Naive thymus-derived CD4-positive, alpha-beta T cell (primary cell): ENCODE data around the gene CDK14. TPM values are rescaled to one million over a fixed set of nuclear protein-coding genes. Genes with fewer than 3 reads are reported as not detected.
"Not testable (repeated sequence)": the region's sequence is repeated elsewhere in the genome, so short reads cannot be mapped to it uniquely, and the experiment has no call there.

Experiments
- ATAC-seq: fragments of 150-1000 bp; cut with Tn5 transposase; 2 replicates; pipeline ENCODE4 v1.10.0; 2021; ENCODE audit warnings: mild to moderate bottlenecking, moderate library complexity
- CTCF ChIA-PET: fragments of 350-600 bp; sonication (Branson Sonifier 250); formaldehyde crosslinking; loops from one replicate; lab custom pipeline; 2021; ENCODE audit warnings: antibody characterized with exemption; lab: Charles Lee
- POLR2A ChIA-PET: fragments of 350-600 bp; sonication (Branson Sonifier 250); formaldehyde crosslinking; loops from one replicate; lab custom pipeline; 2021; ENCODE audit warnings: antibody characterized with exemption, inconsistent platforms; lab: Charles Lee
- DNase-seq, 9 donors: peaks; one replicate each; pipeline versions ENCODE4 v3.0.0 to v3.0.0-alpha.2; 2020 to 2022; ENCODE audit warnings: mixed read lengths in 1 of 9
- H3K27ac ChIP-seq: one replicate; pipeline ENCODE4 v1.7.0; 2013; ENCODE audit warnings: mild to moderate bottlenecking, low read depth, low read length, moderate library complexity
- H3K27me3 ChIP-seq, 2 donors: one replicate each; pipeline ENCODE4 v1.7.0; 2013; ENCODE audit warnings: low read length in 2 of 2, mild to moderate bottlenecking in 2 of 2, moderate library complexity in 2 of 2; ENCODE audit not compliant: control insufficient read depth in 2 of 2, insufficient read depth in 2 of 2
- H3K36me3 ChIP-seq, 3 experiments: 1 replicate in 2 of 3; 2 replicates in 1 of 3; pipeline ENCODE4 v1.7.0; 2013; ENCODE audit warnings: low read length in 3 of 3, mild to moderate bottlenecking in 3 of 3, moderate library complexity in 1 of 3; ENCODE audit not compliant: insufficient read depth in 3 of 3, control insufficient read depth in 2 of 3
- H3K4me1 ChIP-seq, 2 donors: one replicate each; pipeline ENCODE4 v1.7.0; 2013; ENCODE audit warnings: low read length in 2 of 2, mild to moderate bottlenecking in 2 of 2, moderate library complexity in 1 of 2; ENCODE audit not compliant: control insufficient read depth in 2 of 2, insufficient read depth in 2 of 2
- H3K4me3 ChIP-seq: 2 replicates; pipeline ENCODE4 v1.7.0; 2013; ENCODE audit warnings: mild to moderate bottlenecking, low read length
- H3K9me3 ChIP-seq, 3 experiments: 1 replicate in 2 of 3; 2 replicates in 1 of 3; pipeline ENCODE4 v1.7.0; 2013; ENCODE audit warnings: low read length in 3 of 3; ENCODE audit not compliant: control insufficient read depth in 2 of 3
- H3K27ac Mint-ChIP-seq, 9 donors: one replicate each; pipeline ENCODE4 v1.8.0; 2020 to 2022; ENCODE audit warnings: mixed read lengths in 9 of 9, mild to moderate bottlenecking in 8 of 9, moderate library complexity in 5 of 9, inconsistent platforms in 2 of 9
- H3K27me3 Mint-ChIP-seq, 5 donors: one replicate each; pipeline ENCODE4 v1.8.0; 2021 to 2022; ENCODE audit warnings: mixed read lengths in 5 of 5, mild to moderate bottlenecking in 1 of 5
- H3K36me3 Mint-ChIP-seq, 5 donors: one replicate each; pipeline ENCODE4 v1.8.0; 2020 to 2022; ENCODE audit warnings: mixed read lengths in 5 of 5, mild to moderate bottlenecking in 3 of 5, inconsistent platforms in 1 of 5
- H3K4me1 Mint-ChIP-seq, 7 donors: one replicate each; pipeline ENCODE4 v1.8.0; 2020 to 2022; ENCODE audit warnings: mixed read lengths in 7 of 7, mild to moderate bottlenecking in 3 of 7, inconsistent platforms in 1 of 7
- H3K4me3 Mint-ChIP-seq, 10 donors: one replicate each; pipeline ENCODE4 v1.8.0; 2020 to 2022; ENCODE audit warnings: mild to moderate bottlenecking in 10 of 10, mixed read lengths in 10 of 10, moderate library complexity in 6 of 10, inconsistent platforms in 2 of 10
- H3K9me3 Mint-ChIP-seq, 11 donors: one replicate each; pipeline ENCODE4 v1.8.0; 2020 to 2022; ENCODE audit warnings: mixed read lengths in 11 of 11, mild to moderate bottlenecking in 4 of 11, inconsistent platforms in 1 of 11, moderate library complexity in 1 of 11
- intact Hi-C, 2 donors: fragments of 100-400 bp; cut with micrococcal nuclease; formaldehyde crosslinking; loops; one replicate each; pipeline ENCODE4 v1.15.1; 2023
- polyA plus RNA-seq, 2 donors: library from polyadenylated mRNA; unstranded; fragments of 300-500 nt; fragmentation: Illumina TruSeq; gene quantifications; one replicate each; pipeline ENCODE4 v1.2.3, GENCODE V29; 2021
- total RNA-seq, 6 experiments: library from RNA in 5 of 6; stranded (reverse) in 5 of 6; gene quantifications; 1 replicate in 5 of 6; 2 replicates in 1 of 6; pipeline ENCODE4 v1.2.3 and lab custom pipeline; 2021 to 2026

Gene CDK14
- total and polyA plus RNA-seq, 7 experiments from 2014 or later: 0.05 to 9.9 (median 0.72) TPM; not detected in 1

DNA sequence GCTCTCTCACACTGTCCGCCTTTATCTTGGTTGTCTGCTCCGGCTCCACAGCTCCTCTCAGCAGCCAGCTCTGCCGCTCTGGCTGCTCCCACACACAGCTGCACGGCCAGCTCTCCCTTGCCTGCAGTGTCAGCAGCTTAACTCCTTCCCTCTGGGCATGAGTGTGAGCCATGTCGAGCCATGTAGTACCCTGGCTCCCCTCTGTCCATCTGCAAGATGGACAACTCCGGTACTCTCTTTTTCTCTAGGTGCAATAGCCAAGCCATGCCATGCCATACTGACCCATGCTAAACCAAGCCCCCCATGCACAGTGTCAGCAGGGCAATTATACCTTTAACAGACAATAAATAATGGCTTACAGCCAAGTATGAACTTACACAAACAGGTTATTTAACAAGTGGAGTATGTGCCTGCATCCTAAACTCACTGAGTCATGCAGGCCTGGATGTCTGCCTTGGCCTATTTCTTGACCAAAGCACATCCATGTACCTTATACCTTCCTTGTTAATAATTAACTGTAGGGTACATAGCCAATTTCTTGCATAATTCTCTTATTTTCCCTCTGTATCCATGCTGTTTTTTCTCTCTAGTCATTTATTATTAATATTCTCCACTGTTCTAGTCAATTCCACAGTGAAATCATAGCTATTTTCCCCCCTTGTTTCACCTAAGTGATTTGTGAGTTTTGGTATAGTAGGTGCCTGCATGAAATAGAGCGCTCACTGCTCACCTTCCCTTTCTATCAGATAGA is 170.9 kb downstream of the CDK14 start:
- ChIA-PET POLR2A (no interaction called here), CTCF (no interaction called here)
- intact Hi-C loops: no loop called here
- Mint-ChIP-seq H3K4me3 (no peak overlapping the region), H3K27me3 (no peaks in the 10 kb centered on the region), H3K27ac (no peak overlapping the region), H3K4me1 (no peaks in the 10 kb centered on the region), H3K36me3 (no peaks in the 10 kb centered on the region), H3K9me3 (peaks cover 0 to 11% (median 2%) of the 10 kb centered on the region in 11 donors)
- Histone ChIP-seq H3K4me3 (no peak overlapping the region), H3K27me3 (no peaks in the 10 kb centered on the region), H3K27ac (no peak overlapping the region), H3K9me3 (no peaks in the 10 kb centered on the region), H3K36me3 (no peaks in the 10 kb centered on the region), H3K4me1 (no peaks in the 10 kb centered on the region)
- no peak for ATAC-seq
- DNase-seq: no peak

- Mint-ChIP-seq H3K4me3 (no peak overlapping the region), H3K27ac (no peak overlapping the region), H3K4me1 (no peaks in the 10 kb centered on the region), H3K27me3 (no peaks in the 10 kb centered on the region), H3K36me3 (no peaks in the 10 kb centered on the region), H3K9me3 (peaks cover 0 to 11% (median 4%) of the 10 kb centered on the region in 11 donors)
- Histone ChIP-seq H3K4me1 (no peaks in the 10 kb centered on the region), H3K36me3 (no peaks in the 10 kb centered on the region), H3K27me3 (no peaks in the 10 kb centered on the region), H3K27ac (no peak overlapping the region), H3K4me3 (no peak overlapping the region), H3K9me3 (no peaks in the 10 kb centered on the region)
- POLR2A ChIA-PET: no interaction called here
- no peak for ATAC-seq
- CTCF ChIA-PET: no interaction called here
- intact Hi-C loops: no loop called here
- no peak for DNase-seq
These were observed 172.2 kb downstream of the CDK14 start for GRCh38 chr7:90768301-90768700.

DNA sequence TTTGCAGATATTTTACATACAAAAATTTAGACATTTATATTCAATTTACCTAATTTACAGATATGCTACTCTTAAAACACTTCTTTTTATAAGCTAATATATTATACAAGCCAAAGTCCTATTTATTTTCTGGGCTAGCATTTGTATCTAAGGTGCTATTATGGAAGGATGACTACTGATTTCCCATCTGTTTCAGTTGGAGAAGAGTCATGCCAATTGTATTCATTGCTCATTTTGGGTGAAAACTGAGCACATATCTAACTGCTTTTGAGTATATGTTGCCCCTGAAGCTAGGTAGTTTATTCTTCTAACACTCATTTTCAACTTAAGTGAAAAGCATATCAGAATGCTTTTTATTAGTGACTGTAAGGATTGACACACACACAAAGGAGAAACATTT is 172.9 kb downstream of the CDK14 start:
- Histone ChIP-seq H3K27ac (no peak overlapping the region), H3K4me3 (no peak overlapping the region), H3K9me3 (no peaks in the 10 kb centered on the region), H3K27me3 (no peaks in the 10 kb centered on the region), H3K36me3 (no peaks in the 10 kb centered on the region), H3K4me1 (no peaks in the 10 kb centered on the region)
- intact Hi-C loops: no loop called here
- ChIA-PET CTCF (no interaction called here), POLR2A (no interaction called here)
- Mint-ChIP-seq H3K4me1 (no peaks in the 10 kb centered on the region), H3K27ac (no peak overlapping the region), H3K9me3 (peaks cover 0 to 11% (median 4%) of the 10 kb centered on the region in 11 donors), H3K36me3 (no peaks in the 10 kb centered on the region), H3K27me3 (no peaks in the 10 kb centered on the region), H3K4me3 (no peak overlapping the region)
- ATAC-seq (no peak), DNase-seq (no peak)

- H3K27me3 ChIP-seq, H3K4me1 Mint-ChIP-seq, intact Hi-C loops, H3K27ac ChIP-seq, POLR2A ChIA-PET, H3K27me3 Mint-ChIP-seq, DNase-seq, H3K4me3 ChIP-seq, H3K36me3 Mint-ChIP-seq, H3K9me3 ChIP-seq, ATAC-seq, CTCF ChIA-PET, H3K27ac Mint-ChIP-seq, H3K36me3 ChIP-seq, H3K4me3 Mint-ChIP-seq, H3K4me1 ChIP-seq: not testable (repeated sequence)
- H3K9me3 Mint-ChIP-seq: peaks cover 0 to 11% (median 4%) of the 10 kb centered on the region in 11 donors
These were observed 173.4 kb downstream of the CDK14 start for GRCh38 chr7:90769566-90769965.

GRCh38 chr7:90771281-90771680 is 175.2 kb downstream of the CDK14 start:
- Histone ChIP-seq H3K4me3 (no peak overlapping the region), H3K9me3 (no peaks in the 10 kb centered on the region), H3K36me3 (no peaks in the 10 kb centered on the region), H3K27me3 (no peaks in the 10 kb centered on the region), H3K4me1 (no peaks in the 10 kb centered on the region), H3K27ac (no peak overlapping the region)
- ATAC-seq: no peak
- Mint-ChIP-seq H3K4me3 (no peak overlapping the region), H3K27me3 (no peaks in the 10 kb centered on the region), H3K9me3 (peaks cover 0 to 11% (median 4%) of the 10 kb centered on the region in 11 donors), H3K27ac (no peak overlapping the region), H3K36me3 (no peaks in the 10 kb centered on the region), H3K4me1 (no peaks in the 10 kb centered on the region)
- CTCF ChIA-PET: interaction anchor here (0.7 kb wide), 1 partner anchor 11 kb away, joined by 4 read pairs; no protein-coding TSS in a partner anchor
- intact Hi-C loops: no loop called here
- POLR2A ChIA-PET: no interaction called here
- DNase-seq: no peak

- intact Hi-C loops: no loop called here
- CTCF ChIA-PET: no interaction called here
- H3K36me3 ChIP-seq: no peaks in the 10 kb centered on the region
- no peak for DNase-seq
- Mint-ChIP-seq H3K36me3 (no peaks in the 10 kb centered on the region), H3K27me3 (no peaks in the 10 kb centered on the region), H3K9me3 (peaks cover 0 to 11% (median 4%) of the 10 kb centered on the region in 11 donors), H3K4me1 (no peaks in the 10 kb centered on the region), H3K27ac (no peak overlapping the region), H3K4me3 (no peak overlapping the region)
- no peaks in the 10 kb centered on the region for H3K4me1 ChIP-seq
- H3K27me3 ChIP-seq: no peaks in the 10 kb centered on the region
- H3K27ac ChIP-seq: no peak overlapping the region
- H3K4me3 ChIP-seq: no peak overlapping the region
- no peak for ATAC-seq
- no peaks in the 10 kb centered on the region for H3K9me3 ChIP-seq
- POLR2A ChIA-PET: no interaction called here
These were observed 176.3 kb downstream of the CDK14 start for GRCh38 chr7:90772410-90772809.

DNA sequence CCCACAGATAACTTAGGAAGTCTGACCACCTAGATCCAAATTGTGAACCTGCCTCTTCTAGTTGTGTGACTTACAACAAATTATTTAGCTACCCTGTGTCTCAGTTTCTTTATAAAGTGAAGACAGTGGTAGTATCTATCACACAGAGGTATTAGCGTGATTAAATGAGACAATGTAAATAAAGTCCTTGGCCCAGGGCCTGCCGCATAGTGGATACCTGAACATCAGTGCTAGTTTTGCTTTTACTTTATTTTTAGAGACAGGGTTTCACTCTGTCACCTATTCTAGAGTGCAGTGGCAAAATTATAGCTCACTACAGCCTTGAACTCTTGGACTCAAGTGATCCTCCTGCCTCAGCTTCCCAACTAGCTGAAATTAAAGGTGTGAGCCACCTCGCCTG is 177.1 kb downstream of the CDK14 start:
- no peak for DNase-seq
- H3K9me3 Mint-ChIP-seq: peaks cover 0 to 11% (median 4%) of the 10 kb centered on the region in 11 donors
- Histone ChIP-seq H3K36me3 (no peaks in the 10 kb centered on the region), H3K4me3 (no peak overlapping the region), H3K27me3 (no peaks in the 10 kb centered on the region), H3K27ac (no peak overlapping the region), H3K9me3 (no peaks in the 10 kb centered on the region), H3K4me1 (no peaks in the 10 kb centered on the region)
- H3K27me3 Mint-ChIP-seq: no peaks in the 10 kb centered on the region
- H3K4me1 Mint-ChIP-seq: no peaks in the 10 kb centered on the region
- no peak overlapping the region for H3K4me3 Mint-ChIP-seq
- H3K27ac Mint-ChIP-seq: no peak overlapping the region
- POLR2A ChIA-PET: no interaction called here
- H3K36me3 Mint-ChIP-seq: no peaks in the 10 kb centered on the region
- ATAC-seq: no peak
- CTCF ChIA-PET: no interaction called here
- intact Hi-C loops: no loop called here
